HG03439 (cell line): ENCODE measurements around the gene STK39.

Experiments
- ATAC-seq: cut with Tn5 transposase; IDR thresholded peaks from one replicate; pipeline ENCODE4 v1.9.1; 2021; ENCODE audit warnings: mild to moderate bottlenecking, moderate library complexity; ENCODE audit not compliant: unreplicated experiment

Gene STK39

GRCh38 chr2:167940346-167940725 is 307.1 kb downstream of the STK39 start:
- ATAC-seq, result no peak

GRCh38 chr2:167939514-167940345 is 307.7 kb downstream of the STK39 start:
- ATAC-seq, result no peak

GRCh38 chr2:167937403-167937802 is 310.0 kb downstream of the STK39 start:
- no peak for ATAC-seq

- no peak for ATAC-seq
Measured at GRCh38 chr2:167935803-167936110, 311.6 kb downstream of the STK39 start.

- no peak for ATAC-seq
Measured at GRCh38 chr2:167933097-167933814, 314.1 kb downstream of the STK39 start.

- no peak for ATAC-seq
Measured at GRCh38 chr2:167932123-167932693, 315.2 kb downstream of the STK39 start.

GRCh38 chr2:167929484-167929883 is 317.9 kb downstream of the STK39 start:
- no peak for ATAC-seq

GRCh38 chr2:167928434-167928833 is 319.0 kb downstream of the STK39 start:
- no peak for ATAC-seq

- no peak for ATAC-seq
Measured at GRCh38 chr2:167925758-167926157, 321.6 kb downstream of the STK39 start.

- no peak for ATAC-seq
Measured at GRCh38 chr2:167924556-167924955, 322.8 kb downstream of the STK39 start.

- no peak for ATAC-seq
Measured at GRCh38 chr2:167916756-167917155, 330.6 kb downstream of the STK39 start.

GRCh38 chr2:167914969-167915368 is 332.4 kb downstream of the STK39 start:
- ATAC-seq, result no peak

- ATAC-seq, result no peak
Measured at GRCh38 chr2:167908786-167909185, 338.6 kb downstream of the STK39 start.

GRCh38 chr2:167905668-167906067 is 341.7 kb downstream of the STK39 start:
- ATAC-seq, result no peak
